ENCODE measurements around the gene CRYBA1. TPM values are rescaled to one million over a fixed set of nuclear protein-coding genes. Genes with fewer than 3 reads are reported as not detected.

CRYBA1 gene
- total RNA-seq, 4 donors from 2014 or later, result not detected

- peaks cover 3 to 40% of the 10 kb centered on the region in 2 donors for H3K36me3 ChIP-seq
- no peak for TF ChIP-seq CTCF (IDR thresholded peaks at IDR 0.05)
- no peak for TF ChIP-seq POLR2A (IDR thresholded peaks at IDR 0.05)
- TF ChIP-seq EP300 (IDR thresholded peaks at IDR 0.05), result no peak
- TF ChIP-seq POLR2AphosphoS5 (IDR thresholded peaks at IDR 0.05), result no peak
- no peaks in the 10 kb centered on the region for H3K9me3 ChIP-seq
- H3K4me1 ChIP-seq, result peaks cover 0 to 77% (median 46%) of the 10 kb centered on the region in 3 donors
- H3K27me3 ChIP-seq, result no peaks in the 10 kb centered on the region
- no peak overlapping the region for H3K4me3 ChIP-seq
- 85 to 86% methylated on average over 8 of the region's 9 CpGs for WGBS, 2 donors (ENCODE audit: low coverage in 1 of 2)
- no peak for ATAC-seq
- H3K27ac ChIP-seq, result peak overlapping the region in 1 of 4 donors; percentile 98
These were observed 43.2 kb downstream of the CRYBA1 start for GRCh38 chr17:29289852-29290251.

- Histone ChIP-seq H3K9me3 (no peaks in the 10 kb centered on the region), H3K27me3 (no peaks in the 10 kb centered on the region), H3K4me3 (peak overlapping the region; percentile 67 to 91), H3K36me3 (peaks cover 1 to 26% of the 10 kb centered on the region in 2 donors), H3K4me1 (peaks cover 0 to 67% (median 42%) of the 10 kb centered on the region in 3 donors), H3K27ac (peak overlapping the region in 3 of 4 donors; percentile 96 to 99 (median 98))
- WGBS, 2 donors (ENCODE audit: low coverage in 1 of 2), result 4 to 6% methylated on average over 5 of the region's 5 CpGs
- no peak for ATAC-seq
- no peak for TF ChIP-seq POLR2A (IDR thresholded peaks at IDR 0.05)
- TF ChIP-seq EP300 (IDR thresholded peaks at IDR 0.05), result no peak
- TF ChIP-seq POLR2AphosphoS5 (IDR thresholded peaks at IDR 0.05), result no peak
- TF ChIP-seq CTCF (IDR thresholded peaks at IDR 0.05), result peak; percentile 60 to 82 (median 76)
These were observed 44.6 kb downstream of the CRYBA1 start for GRCh38 chr17:29291163-29291752.

GRCh38 chr17:29292071-29292991 is 45.7 kb downstream of the CRYBA1 start:
- no peaks in the 10 kb centered on the region for H3K27me3 ChIP-seq
- 0 to 2% methylated on average over 4 to 8 of the region's 77 CpGs for WGBS, 2 donors (ENCODE audit: low coverage in 1 of 2)
- TF ChIP-seq POLR2AphosphoS5 (IDR thresholded peaks at IDR 0.05), result peak; percentile 27
- no peak for TF ChIP-seq EP300 (IDR thresholded peaks at IDR 0.05)
- peak in 1 of 2 donors; percentile 13 for TF ChIP-seq POLR2A (IDR thresholded peaks at IDR 0.05)
- no peaks in the 10 kb centered on the region for H3K9me3 ChIP-seq
- H3K36me3 ChIP-seq, result peaks cover 0 to 16% of the 10 kb centered on the region in 2 donors
- peaks cover 0 to 56% (median 33%) of the 10 kb centered on the region in 3 donors for H3K4me1 ChIP-seq
- ATAC-seq, result peak; percentile 40
- H3K4me3 ChIP-seq, result peak overlapping the region; percentile 67 to 91
- H3K27ac ChIP-seq, result peak overlapping the region; percentile 87 to 99 (median 97)

GRCh38 chr17:29292992-29293889 is 46.6 kb downstream of the CRYBA1 start:
- Histone ChIP-seq H3K4me1 (peaks cover 0 to 47% (median 29%) of the 10 kb centered on the region in 3 donors), H3K9me3 (no peaks in the 10 kb centered on the region), H3K36me3 (peaks cover 0 to 7% of the 10 kb centered on the region in 2 donors), H3K4me3 (peak overlapping the region; percentile 67 to 91), H3K27me3 (no peaks in the 10 kb centered on the region), H3K27ac (peak overlapping the region; percentile 87 to 99 (median 97))
- peak; percentile 20 for ATAC-seq
- TF ChIP-seq EP300 (IDR thresholded peaks at IDR 0.05) (no peak), CTCF (IDR thresholded peaks at IDR 0.05) (no peak), POLR2AphosphoS5 (IDR thresholded peaks at IDR 0.05) (peak; percentile 10), POLR2A (IDR thresholded peaks at IDR 0.05) (peak in 1 of 2 donors; percentile 14)
- 0 to 2% methylated on average over 8 to 12 of the region's 54 CpGs for WGBS, 2 donors (ENCODE audit: low coverage in 1 of 2)

Measured in gastroesophageal sphincter (tissue), 4 donors.